HG03575 (cell line): ENCODE measurements around the gene TRAF3.
"Not testable (repeated sequence)": the region's sequence is repeated elsewhere in the genome, so short reads cannot be mapped to it uniquely, and the experiment has no call there.

ENCODE experiments used
- ATAC-seq: cut with Tn5 transposase; IDR thresholded peaks from one replicate; pipeline ENCODE4 v1.9.1; 2021; ENCODE audit not compliant: unreplicated experiment, insufficient number of reproducible peaks, low FRiP score; ENCODE audit errors: extremely low read depth

Gene TRAF3

GRCh38 chr14:102848830-102849525, 71.7 kb downstream of the TRAF3 start:
- no peak for ATAC-seq

- no peak for ATAC-seq
These were observed 72.5 kb downstream of the TRAF3 start for GRCh38 chr14:102849526-102850379.

DNA sequence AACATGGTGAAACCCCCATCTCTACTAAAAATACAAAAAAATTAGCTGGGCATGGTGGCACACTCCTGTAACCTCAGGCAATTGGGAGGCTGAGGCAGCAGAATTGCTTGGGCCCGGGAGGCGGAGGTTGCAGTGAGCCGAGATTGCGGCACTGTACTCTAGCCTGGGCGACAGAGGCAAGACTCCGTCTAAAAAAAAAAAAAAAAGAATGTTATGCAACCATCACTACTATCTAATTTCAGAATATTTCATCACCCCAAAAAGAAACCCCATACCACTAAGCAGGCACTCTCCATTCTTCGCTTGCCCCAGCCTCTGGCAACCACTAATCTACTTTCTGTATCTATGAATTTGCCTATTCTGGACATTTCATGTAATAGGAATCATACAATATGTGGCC, 76.4 kb downstream of the TRAF3 start:
- no peak for ATAC-seq

DNA sequence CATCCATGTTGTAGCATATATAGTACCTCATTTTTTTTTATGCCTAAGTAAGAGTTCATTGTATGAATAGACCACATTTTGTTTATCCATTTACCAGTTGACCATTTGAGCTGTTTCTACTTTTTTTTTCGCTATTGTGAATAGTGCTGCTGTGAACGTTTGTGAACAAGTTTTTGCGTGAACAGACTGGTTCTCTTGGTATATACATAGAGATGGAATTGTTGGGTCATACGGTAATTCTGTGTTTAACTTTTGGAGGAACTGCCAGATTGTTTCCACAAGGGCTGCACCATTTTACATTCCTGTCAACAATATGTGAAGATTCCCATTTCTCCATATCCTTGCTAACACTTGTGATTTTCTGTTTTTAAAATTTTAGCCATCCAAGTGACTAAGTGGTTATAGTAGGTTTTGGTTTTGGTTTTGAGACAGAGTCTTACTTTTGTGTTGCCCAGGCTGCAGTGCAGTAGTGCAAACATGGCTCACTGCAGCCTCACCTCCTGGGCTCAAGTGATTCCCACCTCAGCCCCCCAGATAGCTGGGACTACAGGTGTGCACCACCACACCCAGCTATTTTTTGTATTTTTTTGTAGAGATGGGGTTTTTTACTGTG, 76.9 kb downstream of the TRAF3 start:
- ATAC-seq = no peak

GRCh38 chr14:102856179-102856578, 78.9 kb downstream of the TRAF3 start:
- no peak for ATAC-seq

DNA sequence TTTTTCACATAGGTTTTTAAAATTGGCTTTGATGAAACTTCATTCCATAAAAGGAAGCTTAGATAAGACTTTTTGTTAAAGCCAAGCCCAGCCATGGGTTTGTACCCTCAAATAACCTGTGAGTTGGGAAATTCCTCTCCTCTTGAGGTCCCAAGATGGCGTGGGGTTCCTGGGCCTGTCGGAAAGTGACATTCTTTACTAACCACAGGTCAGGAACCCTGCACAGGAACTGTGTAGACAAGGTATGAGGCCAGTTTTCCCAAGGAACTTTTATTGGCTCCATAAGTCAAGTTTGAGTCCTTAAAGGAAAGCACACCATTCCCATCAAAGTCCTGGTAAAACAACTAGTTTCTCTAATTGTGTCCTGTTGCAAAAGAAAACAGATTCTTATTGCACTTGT, 80.2 kb downstream of the TRAF3 start:
- ATAC-seq = no peak

- ATAC-seq = no peak
These were observed 82.7 kb downstream of the TRAF3 start for GRCh38 chr14:102859911-102860310.

DNA sequence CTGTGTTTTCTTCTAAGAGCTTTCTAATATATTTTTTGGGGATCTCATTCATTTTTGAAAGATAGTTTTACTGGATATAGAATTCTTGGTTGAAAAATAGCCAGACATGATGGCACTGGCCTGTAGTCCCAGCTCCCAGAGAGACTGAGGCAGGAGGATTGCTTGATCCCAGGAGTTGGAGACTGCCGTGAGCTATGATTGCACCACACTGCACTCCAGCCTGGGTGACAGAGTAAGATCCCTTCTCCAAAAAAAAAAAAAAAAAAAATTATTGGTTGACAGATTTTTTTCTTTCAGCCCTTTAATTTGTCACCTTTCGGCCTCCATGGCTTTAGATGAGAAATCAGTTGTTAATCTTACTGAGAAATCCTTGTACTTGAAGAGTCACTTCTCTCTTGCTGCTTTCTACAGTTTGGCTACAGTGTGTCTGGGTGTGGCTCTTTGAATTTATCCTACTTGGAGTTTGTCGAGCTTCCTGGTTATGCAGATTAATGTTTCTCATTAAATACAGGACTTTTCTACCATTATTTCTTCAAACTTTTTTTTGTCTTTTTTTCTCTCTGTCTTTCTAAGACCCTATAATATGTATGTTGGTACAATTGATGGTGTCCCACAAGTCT, 85.0 kb downstream of the TRAF3 start:
- no peak for ATAC-seq

DNA sequence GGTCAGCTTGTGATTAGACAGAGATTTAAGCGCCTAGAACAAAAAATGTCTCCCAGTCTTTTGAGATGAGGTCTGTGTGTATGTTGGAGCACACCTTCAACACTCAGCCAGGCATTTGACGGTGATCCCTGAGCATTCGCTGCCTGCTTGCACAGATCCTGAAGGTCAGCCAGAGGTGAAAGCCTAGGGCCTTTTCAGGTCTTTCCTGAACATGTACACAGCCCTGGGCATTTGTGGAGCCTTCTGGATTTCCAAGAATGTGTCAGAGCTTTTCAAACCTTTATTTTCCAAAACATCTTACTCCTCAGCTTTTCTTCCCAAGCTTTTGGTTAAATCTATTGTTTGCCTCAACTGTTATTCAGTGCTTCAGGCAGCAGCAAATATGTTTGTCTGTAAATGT, 86.1 kb downstream of the TRAF3 start:
- no peak for ATAC-seq

DNA sequence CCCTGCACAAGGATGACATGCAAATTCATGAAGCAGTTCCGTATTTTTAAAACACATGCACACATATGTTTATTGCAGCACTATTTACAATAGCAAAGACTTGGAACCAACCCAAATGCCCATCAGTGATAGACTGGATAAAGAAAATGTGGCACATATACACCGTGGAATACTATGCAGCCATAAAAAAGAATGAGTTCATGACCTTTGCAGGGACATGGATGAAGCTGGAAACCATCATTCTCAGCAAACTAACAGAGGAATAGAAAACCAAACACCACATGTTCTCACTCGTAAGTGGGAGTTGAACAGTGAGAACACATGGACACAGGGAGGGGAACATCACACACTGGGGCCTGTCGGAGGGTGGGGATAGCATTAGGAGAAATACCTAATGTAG, 88.7 kb downstream of the TRAF3 start:
- not testable (repeated sequence) for ATAC-seq

DNA sequence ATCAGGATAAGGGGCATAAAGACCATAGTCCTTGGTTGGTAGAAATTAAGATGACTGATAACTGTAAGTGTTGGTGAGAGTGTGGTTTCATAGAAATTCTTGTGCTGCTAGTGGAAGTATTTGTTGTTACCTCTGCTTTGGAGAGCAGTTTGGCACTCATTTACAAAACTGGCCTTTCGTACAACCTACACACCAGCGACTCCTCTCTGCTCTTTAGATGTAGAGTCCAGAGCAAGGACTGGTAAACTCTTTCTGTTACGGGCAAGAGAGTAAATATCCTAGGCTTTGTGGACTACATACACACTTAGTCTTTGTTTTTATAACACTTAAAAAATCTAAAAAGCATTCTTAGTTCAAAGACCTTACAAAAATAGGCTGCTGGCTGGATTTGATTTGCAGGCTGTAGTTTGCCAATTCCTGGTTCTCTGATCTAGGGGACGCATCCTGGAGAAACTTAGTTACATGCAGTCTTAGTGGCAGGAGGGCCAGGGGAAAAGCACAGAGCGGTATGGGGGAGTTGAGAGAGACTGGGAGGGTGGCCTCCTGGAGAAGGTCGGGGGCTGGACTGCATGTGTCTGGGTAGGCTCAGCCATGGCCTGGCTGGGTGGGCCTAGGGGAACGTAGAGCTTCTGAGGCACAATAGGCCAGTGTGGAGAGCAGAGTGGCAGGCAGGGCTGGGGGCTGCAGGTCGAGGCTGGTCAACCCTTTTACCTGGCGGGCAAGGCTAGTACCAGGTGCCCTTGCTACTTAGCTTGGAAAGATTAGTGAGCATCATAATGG, 89.9 kb downstream of the TRAF3 start:
- ATAC-seq = no peak

DNA sequence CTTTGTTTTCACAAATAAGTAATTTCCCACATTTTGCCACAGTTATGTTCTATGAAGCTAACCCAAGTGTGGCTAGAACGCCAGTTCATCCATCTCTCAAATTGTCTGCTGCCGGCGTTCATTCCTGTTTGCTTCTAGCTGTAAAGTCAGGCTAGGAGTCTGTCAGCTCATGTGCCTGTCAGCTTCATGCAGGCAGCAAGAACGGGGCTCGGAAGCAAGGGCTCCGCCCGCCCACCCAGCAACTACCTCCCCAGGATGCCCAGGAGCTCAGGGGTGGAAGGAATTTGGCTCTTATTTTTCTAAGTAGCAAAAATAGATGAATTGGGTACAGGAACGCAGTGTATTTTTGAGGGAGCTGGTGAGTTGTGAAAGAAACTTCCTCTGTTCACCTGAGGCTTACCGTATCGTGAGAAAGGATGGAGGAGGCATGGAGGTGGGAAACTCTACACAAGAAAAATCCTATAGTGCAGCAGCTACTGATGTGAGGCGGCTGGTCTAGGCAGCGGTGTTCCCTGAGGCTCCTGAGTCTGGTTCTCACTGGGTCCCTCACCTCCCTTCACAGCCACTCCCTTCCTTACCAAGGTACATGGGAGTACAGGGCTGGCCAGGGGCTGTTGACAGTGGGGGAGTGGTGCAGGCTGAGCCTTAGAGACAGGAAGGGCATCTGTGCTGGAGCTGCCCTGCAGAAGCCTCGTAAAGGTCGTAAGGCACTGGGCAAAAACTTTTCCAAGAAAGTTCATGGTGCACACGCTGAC, 90.8 kb downstream of the TRAF3 start:
- no peak for ATAC-seq

DNA sequence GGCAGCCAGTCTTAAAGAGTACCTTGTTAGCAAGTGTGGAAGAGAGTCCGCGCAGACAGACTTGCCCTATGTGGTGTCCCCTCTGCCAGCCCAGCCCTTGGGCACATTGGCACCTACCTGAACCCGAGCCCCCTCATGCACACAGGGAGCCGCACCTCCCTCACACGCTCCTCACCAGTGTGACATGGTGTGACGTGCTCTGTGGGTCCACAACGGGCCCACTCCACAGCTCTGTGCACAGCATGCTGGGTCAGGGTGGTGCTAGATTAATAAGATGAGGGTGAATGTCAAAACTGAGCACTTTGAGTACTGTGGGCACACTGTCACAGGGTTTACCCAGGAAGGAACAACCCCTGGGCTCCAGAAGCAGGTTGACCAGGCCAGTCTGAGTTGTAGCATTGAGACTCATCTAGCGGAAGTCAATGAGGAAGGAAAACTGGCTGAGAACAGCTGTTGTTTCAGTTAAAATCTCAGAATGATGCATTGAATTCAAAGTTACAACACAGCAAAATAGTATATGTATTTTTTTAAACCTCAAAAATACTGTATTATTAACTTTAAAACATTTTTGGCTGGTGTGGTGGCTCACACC, 91.8 kb downstream of the TRAF3 start:
- ATAC-seq = no peak

DNA sequence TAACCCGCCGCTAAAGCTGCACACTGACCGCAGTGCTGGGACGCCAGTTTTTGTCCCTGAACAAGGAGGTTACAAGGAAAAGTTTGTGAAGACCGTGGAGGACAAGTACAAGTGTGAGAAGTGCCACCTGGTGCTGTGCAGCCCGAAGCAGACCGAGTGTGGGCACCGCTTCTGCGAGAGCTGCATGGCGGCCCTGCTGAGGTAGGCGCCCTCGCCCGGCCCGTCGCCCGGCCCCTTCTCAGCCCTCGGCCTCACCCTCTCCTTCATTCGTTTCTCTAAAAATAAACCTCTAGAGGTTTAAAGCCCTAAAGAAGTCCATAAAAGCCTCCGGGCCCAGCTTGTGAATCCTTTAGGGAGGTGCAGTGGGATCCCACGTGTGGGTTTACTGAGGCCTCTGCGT, 93.0 kb downstream of the TRAF3 start:
- no peak for ATAC-seq

GRCh38 chr14:102870994-102871831, 94.0 kb downstream of the TRAF3 start:
- ATAC-seq = no peak

DNA sequence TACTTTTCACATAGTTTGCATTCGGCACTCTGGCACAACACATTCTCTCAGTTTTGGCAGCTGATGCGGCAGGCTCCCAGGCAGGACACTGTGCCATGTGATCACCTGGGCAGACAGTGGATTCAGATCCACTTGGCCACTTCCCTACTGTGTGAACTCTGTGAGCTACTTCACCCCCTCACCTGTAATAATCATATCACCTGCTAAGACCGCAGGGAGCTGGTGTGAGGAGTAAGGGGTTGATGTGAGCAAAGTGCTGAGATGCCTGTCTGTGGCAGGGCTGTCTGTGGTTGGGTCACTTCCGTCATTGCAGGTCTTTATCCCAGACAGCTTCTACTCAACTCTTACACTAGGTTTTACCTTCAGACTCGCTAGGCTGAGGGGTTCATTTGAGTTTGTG, 94.8 kb downstream of the TRAF3 start:
- no peak for ATAC-seq

GRCh38 chr14:102873131-102873530, 95.9 kb downstream of the TRAF3 start:
- ATAC-seq = no peak
